GM18909 (cell line): ENCODE results near the gene NAP1L4.

Source experiments
- ATAC-seq: cut with Tn5 transposase; IDR thresholded peaks from one replicate; pipeline ENCODE4 v1.9.1; 2021; ENCODE audit warnings: mild to moderate bottlenecking; ENCODE audit not compliant: unreplicated experiment, poor library complexity

Gene NAP1L4

GRCh38 chr11:2992234-2992996, at the start of gene NAP1L4:
Gene NAP1L4, minus strand, starts transcription at chr11:2992329. Its CDS starts 13,109 bp downstream, at chr11:2979220.
- peak; percentile 85 for ATAC-seq

GRCh38 chr11:3040881-3041280, 48.8 kb upstream of the NAP1L4 start:
- no peak for ATAC-seq

- no peak for ATAC-seq
Observed at GRCh38 chr11:3037945-3038271, 45.8 kb upstream of the NAP1L4 start.

GRCh38 chr11:3037040-3037944, 45.2 kb upstream of the NAP1L4 start:
- ATAC-seq, result no peak

GRCh38 chr11:3036419-3036818, 44.3 kb upstream of the NAP1L4 start:
- no peak for ATAC-seq

- no peak for ATAC-seq
Observed at GRCh38 chr11:3035333-3035732, 43.2 kb upstream of the NAP1L4 start.

GRCh38 chr11:3030289-3031070, 38.4 kb upstream of the NAP1L4 start:
- ATAC-seq, result no peak

- no peak for ATAC-seq
Observed at GRCh38 chr11:3028813-3029212, 36.7 kb upstream of the NAP1L4 start.

GRCh38 chr11:3026803-3027202, 34.7 kb upstream of the NAP1L4 start:
- ATAC-seq, result no peak

GRCh38 chr11:3022982-3023381, 30.9 kb upstream of the NAP1L4 start:
- no peak for ATAC-seq

- ATAC-seq, result no peak
Observed at GRCh38 chr11:3022300-3022967, 30.3 kb upstream of the NAP1L4 start.

- no peak for ATAC-seq
Observed at GRCh38 chr11:3021125-3021524, 29.0 kb upstream of the NAP1L4 start.

- ATAC-seq, result no peak
Observed at GRCh38 chr11:3020011-3020410, 27.9 kb upstream of the NAP1L4 start.

GRCh38 chr11:3018596-3018995, 26.5 kb upstream of the NAP1L4 start:
- ATAC-seq, result no peak

- ATAC-seq, result no peak
Observed at GRCh38 chr11:3016861-3017260, 24.7 kb upstream of the NAP1L4 start.

- ATAC-seq, result no peak
Observed at GRCh38 chr11:3015796-3016195, 23.7 kb upstream of the NAP1L4 start.

- ATAC-seq, result no peak
Observed at GRCh38 chr11:3014943-3015342, 22.8 kb upstream of the NAP1L4 start.

GRCh38 chr11:3014057-3014938, 22.2 kb upstream of the NAP1L4 start:
- ATAC-seq, result no peak
